Fibroblast of peridontal ligament (primary cell): Measurements from ENCODE around the gene UCK1.

Source experiments
- DNase-seq: peaks from one replicate; pipeline ENCODE4 v3.0.0-alpha.2; 2010; ENCODE audit errors: extremely low read depth

UCK1 gene

DNA sequence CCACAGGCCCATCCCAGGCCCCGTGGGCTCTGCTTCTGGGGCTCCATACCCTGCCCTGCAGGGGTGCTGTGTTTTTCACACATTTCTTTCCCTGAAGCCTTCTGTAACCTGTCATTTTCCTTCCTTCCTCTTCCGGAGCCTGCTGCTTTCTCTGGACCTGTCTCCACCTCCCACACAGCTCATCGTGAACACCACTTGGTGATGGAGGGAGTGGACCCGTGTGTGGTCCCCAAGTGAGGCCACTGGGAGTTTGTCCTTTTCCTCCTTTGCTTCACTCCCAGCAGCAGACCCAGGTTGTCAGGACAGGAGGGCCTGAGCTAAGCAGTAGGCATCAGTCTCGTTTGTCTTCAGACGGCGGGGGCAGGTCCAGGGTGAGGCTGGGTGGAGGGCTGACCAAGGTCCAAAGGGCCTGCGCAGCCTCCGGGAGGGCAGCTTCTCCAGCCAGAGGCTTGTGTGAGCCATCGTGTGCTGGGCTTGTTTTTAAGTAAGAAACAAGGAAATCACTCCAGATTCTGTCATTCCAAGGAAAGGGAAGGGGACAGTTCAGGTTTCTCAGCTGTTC is 34.1 kb downstream of the UCK1 start:
- no peak for DNase-seq

DNA sequence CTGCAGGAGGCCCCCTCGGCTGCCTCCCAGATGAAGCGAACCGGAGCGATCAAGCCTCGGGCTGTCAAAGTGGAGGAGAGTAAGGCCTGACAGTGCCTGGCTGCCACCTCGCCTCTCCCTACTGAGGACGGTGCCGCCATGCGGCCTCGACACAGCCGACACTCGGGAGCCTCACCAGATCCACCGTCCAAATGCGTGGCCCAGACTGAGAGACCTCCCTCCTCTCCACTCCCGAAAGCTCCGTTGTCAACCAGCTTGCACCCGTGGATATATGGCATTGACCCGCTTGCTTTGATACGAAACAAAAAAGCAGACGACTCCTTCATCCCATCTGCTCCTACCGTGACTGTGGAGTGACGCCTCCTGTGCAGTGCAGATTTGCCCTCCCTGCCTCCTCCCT is 35.3 kb downstream of the UCK1 start:
- DNase-seq: no peak

DNA sequence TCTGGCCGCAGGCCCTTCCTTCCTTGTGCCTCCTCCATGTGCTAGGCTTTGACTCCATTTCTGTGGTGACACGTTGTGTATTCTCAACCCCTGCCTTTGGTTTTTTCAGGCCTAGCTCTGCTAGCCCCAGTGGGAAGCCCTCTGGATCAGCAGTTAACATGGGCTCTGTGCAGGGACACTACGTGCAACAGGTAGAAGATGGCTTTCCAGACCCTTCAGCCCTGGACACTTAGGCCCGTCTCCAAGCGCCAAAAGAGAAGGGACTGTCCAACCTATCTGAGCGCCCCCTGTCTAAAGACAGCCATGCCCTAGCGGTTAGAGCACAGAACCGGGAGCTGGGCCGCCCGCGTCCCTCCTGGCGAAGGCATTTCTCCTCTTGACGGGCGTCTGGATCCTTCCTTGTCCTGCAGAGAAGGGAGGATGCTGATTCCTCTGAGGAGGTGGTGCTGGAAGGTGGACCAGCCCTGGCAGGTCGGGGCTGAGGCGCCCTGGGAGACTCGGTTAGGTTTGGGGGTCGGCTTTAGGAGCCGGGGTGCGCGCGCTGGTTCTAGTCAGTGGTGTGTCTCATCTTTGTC is 36.7 kb downstream of the UCK1 start:
- DNase-seq: no peak

DNA sequence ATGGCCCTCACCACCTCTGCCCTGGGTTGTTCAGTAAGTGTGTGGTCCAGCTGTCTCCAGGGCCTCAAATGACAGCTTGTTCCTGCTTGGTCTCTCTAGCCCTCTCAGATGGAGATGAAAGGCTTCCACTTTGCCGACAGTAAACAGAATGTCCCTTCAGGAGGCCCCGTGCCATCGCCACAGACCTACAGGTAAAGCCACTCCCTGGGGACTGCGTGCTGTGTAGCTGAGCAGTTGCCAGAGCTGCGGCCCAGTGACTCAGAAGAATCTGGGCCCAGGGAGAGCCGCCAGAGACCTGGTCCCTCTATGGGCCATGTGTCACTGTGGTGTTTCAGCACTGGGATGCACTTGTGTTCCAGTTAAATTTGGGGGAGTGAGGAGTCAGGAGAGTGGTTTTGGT is 39.0 kb downstream of the UCK1 start:
- no peak for DNase-seq

DNA sequence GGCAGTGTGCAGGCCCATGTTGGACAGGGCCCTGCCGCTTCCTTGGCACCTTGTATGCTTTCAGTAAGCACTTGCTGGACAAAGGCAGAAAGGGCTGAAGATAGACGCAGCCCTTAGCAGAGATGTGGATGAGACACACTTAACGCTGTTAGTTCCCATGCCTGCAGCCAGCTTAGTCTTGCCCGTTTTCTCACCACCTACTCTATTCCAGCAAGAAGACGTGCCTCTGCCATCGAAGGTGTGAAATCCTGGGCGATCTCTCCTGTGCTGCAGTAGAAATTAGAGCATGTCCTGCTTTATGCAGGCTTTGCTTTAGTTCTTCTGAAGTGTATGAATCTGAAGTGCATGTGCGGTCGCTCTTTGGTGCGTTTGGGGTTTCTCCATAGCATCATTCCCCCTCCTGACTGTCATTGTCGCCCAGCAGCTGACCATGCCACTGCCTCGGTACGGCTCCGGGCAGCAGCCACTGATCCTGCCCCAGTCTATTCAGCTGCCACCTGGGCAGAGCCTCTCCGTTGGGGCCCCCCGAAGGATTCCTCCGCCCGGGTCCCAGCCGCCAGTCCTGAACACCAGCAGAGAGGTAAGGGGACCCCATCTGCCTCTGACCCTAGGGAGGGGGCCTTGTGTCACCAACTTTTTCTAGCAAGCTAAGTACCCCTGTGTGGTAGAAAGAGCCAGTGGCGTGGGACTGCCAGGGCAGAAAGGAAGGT is 39.9 kb downstream of the UCK1 start:
- DNase-seq: no peak

DNA sequence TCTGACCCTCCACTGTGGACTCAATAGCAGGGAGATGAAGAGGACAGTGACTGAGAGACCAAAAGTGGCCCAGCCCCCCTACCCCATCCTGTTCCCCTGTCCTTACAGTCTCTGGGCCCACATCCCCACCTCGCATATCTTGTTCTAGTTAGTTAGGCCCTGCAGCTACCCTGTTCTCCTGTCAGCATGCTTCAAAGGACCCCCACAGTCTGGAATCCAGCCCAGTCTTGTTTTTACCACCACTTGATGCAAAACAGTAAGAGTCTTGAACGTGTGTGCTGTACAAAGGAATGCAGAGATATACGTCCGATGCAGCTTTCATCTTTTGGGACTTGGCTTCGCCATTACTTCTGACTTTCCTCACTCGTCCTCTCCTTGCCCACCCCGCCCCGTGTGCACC is 40.5 kb downstream of the UCK1 start:
- DNase-seq: no peak

DNA sequence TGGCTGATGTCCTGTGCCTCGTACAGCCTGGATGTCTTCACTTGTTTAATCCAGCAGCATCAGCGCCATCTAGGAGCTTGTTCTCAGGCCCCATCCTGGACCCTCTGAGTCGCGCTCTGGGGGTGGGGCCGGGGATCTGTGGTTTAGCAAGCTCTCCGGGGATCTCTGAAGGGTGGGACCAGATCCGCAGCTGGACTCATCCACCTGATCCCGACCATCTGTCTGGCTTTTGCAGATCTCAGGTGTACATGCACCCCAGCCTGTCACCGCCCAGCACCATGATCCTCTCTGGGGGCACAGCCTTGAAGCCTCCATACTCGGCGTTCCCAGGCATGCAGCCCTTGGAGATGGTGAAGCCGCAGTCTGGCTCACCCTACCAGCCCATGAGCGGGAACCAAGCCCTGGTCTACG is 43.4 kb downstream of the UCK1 start:
- no peak for DNase-seq

DNA sequence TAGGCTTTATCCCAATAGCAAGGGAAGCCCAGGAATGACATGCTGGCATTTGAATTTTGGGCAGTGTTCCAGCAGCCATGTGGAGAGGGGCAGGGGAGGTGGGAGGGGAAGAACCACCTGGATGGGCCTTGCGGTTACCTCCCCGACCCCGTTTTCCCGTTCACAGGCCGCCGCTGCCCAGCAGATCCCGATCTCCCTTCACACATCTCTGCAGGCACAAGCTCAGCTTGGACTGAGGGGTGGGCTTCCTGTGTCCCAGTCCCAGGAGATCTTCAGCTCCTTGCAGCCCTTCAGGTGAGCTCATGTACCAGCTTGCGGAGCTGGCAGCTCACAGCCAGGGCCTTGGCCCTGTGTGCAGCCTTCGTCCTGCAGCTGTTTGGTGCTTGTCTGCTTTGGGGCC is 44.1 kb downstream of the UCK1 start:
- DNase-seq: no peak

DNA sequence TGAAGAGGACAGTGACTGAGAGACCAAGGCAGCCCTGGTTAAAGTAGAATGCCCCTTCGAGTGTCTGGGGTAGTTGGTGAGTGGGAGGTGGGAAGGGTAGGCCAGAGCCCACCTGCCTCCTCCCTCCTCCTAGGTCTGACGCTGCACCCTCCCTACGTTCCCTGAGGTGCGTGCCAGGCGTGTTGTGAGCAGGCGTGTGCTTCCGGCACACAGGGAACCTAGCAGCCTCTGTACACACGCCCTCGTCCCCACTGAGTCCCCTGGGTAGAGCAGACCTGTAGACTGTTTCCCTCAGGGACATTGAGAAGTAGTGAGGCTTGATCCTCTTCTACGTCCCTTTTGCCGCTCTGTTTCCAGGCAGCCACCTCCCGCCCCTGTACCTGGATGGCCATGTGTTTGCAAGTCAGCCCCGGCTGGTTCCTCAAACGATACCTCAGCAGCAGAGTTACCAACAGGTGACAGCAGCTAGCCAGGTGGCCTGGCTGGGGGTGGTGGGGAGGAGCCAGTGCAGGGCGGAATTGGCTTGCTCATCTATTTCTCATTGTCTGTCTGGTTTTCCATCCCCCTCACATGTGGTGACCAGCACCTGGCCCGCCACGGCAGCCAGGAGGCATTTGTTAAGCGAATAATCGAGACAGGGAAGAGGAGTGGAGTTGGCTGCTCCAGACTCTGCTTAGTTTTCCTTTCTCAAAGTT is 45.2 kb downstream of the UCK1 start:
- DNase-seq: no peak

DNA sequence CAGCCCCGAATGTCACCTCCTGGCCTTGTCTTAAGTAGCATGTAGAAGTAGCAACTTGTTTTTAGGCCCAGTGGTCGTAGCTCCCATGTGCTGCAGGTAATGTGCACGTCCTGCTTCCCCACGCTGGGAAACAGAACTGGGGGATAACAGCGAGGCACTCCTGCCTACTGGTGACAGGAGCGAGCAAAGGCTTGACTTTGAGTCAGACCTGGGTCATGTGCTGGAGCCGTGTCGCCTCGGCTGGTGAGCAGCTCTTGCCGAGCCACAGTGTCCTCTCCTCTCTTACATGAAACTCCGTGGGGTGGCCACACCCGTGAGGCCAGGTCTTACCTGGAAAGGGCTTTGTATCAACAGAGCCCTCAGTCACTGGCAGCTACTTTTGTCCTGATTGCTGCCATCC is 45.9 kb downstream of the UCK1 start:
- DNase-seq: no peak

DNA sequence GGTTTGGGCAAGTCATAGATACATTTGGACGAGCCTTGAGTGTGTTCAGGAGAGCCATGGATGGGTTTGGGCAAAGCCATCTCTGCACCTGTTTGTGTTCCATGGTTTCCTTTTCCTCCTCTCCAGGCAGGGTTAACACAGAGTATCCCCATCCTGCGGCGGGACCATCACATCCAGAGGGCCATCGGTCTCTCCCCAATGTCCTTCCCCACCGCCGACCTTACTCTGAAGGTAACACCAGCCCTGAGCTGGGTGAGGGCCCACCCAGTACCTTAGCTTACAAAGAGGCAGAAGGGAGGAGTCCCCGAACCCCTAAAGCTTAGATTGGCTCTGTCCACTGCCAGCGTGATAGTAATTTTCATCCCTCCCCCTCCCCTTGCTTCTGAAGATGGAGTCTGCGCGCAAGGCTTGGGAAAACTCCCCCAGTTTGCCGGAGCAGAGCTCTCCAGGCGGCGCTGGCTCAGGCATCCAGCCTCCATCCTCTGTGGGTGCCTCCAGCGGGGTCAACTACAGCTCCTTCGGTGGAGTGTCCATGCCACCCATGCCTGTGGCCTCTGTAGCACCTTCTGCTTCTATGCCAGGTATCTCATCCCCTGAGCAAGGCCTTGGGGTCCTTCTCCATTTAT is 46.4 kb downstream of the UCK1 start:
- DNase-seq: no peak

DNA sequence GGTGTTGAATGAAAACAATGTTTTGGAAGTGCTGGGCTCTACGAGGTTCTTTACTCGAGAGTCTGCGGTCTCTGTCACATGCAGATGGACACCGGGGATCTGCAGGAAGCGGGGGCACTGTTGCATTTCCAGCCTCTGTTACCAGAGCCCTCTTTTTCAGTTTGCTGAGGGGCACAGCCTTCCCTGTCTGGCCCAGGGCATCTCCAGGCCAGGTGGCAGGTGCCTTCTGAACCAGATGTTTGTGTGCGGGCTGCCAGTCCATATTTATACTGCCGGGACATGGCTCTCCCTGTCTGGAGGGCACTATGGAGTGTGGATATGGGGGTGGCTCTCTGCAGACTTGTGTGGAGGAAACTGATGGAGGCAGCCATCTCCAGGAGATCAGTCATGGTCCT is 47.0 kb downstream of the UCK1 start:
- DNase-seq: no peak

DNA sequence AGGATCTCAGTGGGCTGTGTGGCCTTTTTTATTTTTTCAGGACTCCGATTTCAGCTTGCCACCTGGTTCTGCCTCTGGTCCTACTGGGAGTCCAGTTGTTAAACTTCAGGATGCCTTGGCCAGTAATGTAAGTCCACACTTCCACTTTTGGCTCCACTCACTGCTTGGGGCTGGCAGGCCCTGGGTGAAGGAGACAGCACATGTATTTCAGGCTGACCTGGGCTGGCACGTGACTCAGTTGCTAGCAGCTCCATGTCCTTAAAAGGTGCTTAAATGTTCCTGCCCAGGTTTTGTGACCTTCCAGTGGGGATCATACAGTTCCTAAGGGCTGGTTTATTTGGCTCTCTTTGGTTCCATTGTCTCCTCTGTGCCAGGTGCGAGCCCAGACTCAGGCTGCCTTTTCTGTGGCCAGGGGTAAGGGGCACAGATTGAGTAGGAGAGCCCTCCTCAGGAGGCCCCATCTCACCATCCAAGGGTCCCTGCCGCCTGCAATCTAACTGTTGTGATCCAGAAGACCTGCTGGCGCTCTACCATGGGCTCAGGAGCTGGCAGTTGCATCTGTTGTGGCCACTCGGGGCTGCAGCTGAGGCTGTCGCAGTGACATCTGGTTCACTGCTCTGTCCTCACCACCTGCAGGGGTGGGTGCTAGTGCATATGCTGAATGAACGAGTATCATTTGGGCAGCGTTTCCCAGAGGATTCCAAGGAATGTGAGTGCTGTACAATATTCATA is 47.6 kb downstream of the UCK1 start:
- DNase-seq: no peak

DNA sequence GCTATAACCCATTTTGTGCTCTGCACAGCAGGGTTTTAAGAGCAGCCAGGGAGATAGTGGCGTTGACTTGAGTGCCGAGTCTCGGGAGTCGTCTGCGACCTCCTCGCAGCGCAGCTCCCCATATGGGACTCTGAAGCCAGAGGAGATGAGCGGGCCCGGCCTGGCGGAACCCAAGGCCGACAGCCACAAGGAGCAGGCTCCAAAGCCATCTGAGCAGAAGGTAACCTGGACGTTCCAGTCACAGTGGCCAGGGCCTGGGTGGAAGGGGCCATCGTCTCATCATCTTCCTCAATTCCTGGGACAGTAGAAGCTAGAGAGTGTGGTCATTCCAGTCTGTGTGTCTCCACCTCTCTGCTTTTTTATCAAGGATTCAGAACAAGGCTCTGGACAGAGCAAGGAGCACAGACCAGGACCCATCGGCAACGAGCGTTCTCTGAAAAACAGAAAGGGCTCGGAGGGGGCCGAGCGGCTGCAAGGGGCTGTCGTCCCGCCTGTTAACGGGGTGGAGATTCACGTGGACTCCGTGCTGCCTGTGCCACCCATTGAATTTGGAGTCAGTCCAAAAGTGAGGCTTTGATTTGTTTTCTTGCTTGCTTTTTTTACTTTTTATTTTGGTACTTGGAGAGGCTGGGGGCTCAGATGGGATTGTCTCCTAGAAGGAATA is 48.6 kb downstream of the UCK1 start:
- no peak for DNase-seq

DNA sequence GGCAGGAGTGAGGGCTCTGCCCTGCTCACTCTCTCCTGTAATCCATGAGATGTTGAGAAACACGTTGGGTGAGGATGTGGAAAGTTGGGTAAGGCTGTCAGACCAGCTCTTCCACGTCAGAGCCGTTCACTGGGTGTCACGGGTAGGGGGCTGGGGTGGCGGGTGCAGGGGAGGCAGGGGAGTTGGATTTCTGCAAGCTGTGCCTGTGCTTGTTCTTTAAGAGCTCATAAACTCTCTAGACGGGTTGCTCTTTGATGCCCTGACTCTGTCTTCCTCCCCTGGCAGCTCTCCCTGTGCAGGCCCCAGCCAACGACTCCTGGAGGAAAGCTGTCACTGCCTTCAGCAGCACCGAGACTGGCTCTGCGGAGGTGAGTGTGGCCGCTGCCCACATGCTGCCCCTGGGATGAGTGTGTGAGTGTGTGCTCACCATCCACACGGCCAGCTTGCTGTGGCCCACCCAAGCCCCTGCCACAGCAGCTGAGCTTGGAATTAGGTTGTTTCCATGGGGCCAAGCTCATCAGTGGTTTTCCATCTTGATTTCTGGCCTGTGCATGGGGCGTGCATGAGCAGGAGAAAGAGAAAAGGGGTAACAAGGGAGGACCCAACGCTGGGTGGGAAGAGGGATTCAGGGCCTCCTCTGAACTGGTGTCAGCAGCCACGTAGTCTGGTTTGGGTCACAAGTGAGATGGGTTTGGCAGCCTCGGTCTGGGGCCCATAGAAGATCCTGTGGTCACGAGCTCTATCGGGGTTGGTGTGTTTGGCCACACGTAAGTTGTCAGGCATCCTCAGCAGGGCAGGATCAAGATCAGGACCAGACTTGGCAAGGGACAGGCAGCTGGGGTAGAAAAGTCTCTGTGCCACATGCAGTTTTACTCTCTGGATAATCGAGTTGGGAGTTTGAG is 49.4 kb downstream of the UCK1 start:
- DNase-seq: no peak

DNA sequence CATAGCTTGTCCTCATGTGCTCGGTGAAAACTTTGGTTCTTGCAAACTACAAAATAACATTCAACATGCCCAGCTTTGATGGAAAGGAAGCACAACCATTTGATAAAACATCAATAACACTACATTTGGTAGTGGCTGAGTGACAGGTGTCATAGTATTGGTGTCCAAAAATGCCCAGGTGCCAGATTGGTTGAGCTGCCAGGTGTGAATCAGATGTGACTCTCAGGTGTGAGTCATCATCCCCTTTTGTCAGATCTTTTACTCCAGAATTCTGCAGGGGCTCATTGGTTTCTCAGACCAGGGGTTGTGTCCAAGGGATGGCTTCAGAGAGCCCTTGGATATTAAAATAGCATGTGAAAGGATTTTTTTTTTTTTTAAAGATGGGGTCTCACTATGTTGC is 50.8 kb downstream of the UCK1 start:
- no peak for DNase-seq

DNA sequence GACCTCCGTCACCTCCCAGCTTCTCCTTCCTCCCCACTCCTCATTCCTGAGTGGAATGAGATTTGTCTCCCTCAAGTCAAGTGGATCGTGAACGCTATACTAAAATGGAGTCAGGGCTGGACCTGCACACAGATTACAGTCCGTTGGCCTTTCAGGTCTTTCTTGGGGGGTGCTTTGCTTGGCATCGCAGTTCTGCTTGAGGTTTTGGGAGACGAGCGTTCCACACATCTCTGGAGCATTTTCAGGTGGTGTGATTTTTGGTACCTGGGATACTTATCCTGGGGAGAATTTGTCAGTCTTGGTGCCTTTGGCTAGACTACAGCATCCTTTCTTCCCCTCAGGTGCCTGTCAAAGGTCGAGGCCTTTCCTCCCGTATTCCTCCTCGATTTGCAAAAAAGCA is 52.2 kb downstream of the UCK1 start:
- no peak for DNase-seq

DNA sequence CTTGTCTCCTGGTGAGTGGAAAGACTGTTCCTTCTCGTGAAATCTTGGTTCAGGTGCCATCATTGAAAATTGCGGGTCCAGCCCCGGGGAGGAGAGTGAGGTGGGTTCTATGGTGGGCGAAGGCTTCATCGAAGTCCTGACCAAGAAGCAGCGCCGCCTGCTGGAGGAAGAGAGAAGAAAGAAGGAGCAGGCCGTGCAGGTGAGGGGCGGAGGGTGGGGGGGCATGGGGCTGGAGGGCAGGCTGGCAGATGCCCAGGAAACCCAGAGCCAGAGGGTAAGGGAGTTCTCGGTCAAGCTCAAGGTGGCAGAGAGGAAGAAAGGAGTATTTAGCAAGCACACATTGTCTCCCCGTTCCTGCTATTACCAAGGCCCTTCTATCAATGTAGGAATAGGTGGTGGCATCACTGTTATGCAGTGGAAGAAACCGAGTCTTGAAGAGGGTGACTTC is 52.6 kb downstream of the UCK1 start:
- peak; percentile 20 for DNase-seq

DNA sequence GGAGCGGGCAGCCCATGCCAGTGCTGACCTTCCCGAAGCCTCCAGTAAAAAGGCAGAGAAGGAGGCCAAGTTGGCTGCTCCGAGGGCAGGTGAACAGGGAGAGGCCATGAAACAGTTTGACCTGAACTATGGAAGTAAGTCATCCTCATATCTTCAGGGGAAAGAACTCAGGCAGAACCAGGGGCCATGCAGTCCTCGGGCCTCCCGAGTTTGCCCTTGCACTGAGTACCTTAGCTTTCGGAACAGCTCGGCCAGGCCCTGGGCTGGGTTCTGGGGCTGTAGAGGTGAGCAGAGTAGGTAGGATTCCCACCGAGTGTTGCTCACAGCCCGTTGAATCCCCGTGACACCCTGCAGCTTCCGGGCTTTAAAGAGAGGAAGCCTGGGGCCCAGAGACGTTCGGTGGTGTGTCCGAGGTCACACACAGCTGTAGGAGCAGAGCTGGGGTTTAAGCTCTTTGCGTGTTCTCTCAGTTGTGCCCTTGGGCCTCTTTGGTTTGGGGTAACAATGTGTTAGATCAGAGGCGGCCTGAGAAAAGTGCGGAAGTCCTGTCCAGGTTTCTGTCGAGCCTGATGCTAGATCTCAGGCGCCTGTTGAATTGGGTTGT is 53.1 kb downstream of the UCK1 start:
- no peak for DNase-seq

DNA sequence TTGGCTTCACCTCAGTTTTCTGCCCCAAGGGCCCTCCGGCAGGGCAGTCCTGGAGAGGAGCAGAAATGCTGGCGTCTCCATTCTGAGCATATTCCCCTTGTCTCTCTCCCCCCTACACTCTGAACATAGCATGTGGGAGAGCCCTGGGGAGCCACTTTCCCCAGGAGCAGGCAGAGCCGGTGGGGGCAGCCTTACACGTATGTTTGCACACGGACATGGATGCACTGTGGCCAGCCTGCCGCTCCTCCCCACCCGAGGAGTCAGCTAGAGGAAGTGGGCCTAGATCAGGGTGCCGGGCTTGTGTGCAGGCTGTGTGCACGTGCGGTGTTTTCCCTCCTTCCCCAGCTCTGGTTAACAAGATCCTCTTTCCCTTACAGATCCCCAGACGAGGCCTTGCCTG is 53.7 kb downstream of the UCK1 start:
- DNase-seq: no peak
